Uterus (tissue), 2 donors: ENCODE results near the gene MIER3.

Experiments used
- POLR2A ChIP-seq, 2 donors: fragments of 450-650 bp; IDR thresholded peaks; one replicate each; pipeline ENCODE4 v1.6.1; 2016; ENCODE audit warnings: antibody characterized with exemption in 2 of 2, mild to moderate bottlenecking in 1 of 2, moderate library complexity in 1 of 2
- TF ChIP-seq, protein P1 (sequence below), 4 experiments: fragments of 200-600 bp in 2 of 4; fragments of 450-650 bp in 2 of 4; sonication (generic) in 2 of 4; IDR thresholded peaks; one replicate each; pipeline ENCODE4 v1.5.1; 2016 to 2019; ENCODE audit warnings: antibody characterized with exemption in 4 of 4, mild to moderate bottlenecking in 2 of 4, moderate library complexity in 1 of 4

DNA sequence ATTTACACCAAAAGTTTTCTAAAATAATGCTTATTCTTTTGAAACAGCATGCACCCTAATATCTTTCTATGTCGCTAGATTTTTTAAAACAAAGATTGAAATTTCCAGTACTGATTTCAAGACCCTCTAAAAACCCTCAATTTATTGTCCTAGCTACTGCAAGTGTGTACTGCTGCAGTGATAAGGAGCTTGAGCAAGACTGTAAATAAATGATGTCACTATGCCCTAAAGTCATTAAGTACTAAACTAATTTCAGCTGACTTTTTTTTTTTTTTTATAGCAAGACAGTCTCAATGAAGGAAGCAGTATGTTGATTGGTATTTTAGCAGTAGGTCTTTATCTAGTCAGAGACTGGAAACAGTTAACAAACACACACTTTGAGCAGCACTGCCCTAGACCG lies 12.2 kb upstream of the MIER3 start:
- TF ChIP-seq, protein P1, sequence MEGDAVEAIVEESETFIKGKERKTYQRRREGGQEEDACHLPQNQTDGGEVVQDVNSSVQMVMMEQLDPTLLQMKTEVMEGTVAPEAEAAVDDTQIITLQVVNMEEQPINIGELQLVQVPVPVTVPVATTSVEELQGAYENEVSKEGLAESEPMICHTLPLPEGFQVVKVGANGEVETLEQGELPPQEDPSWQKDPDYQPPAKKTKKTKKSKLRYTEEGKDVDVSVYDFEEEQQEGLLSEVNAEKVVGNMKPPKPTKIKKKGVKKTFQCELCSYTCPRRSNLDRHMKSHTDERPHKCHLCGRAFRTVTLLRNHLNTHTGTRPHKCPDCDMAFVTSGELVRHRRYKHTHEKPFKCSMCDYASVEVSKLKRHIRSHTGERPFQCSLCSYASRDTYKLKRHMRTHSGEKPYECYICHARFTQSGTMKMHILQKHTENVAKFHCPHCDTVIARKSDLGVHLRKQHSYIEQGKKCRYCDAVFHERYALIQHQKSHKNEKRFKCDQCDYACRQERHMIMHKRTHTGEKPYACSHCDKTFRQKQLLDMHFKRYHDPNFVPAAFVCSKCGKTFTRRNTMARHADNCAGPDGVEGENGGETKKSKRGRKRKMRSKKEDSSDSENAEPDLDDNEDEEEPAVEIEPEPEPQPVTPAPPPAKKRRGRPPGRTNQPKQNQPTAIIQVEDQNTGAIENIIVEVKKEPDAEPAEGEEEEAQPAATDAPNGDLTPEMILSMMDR (IDR thresholded peaks at IDR 0.05) = no peak
- no peak for TF ChIP-seq POLR2A (IDR thresholded peaks at IDR 0.05)
